ENCODE data around the gene ZNF500. TPM values are rescaled to one million over a fixed set of nuclear protein-coding genes. Genes with fewer than 3 reads are reported as not detected.

Gene ZNF500
- total RNA-seq, 8 experiments from 2014 or later, result 7.9 to 17.5 (median 9.0) TPM

DNA sequence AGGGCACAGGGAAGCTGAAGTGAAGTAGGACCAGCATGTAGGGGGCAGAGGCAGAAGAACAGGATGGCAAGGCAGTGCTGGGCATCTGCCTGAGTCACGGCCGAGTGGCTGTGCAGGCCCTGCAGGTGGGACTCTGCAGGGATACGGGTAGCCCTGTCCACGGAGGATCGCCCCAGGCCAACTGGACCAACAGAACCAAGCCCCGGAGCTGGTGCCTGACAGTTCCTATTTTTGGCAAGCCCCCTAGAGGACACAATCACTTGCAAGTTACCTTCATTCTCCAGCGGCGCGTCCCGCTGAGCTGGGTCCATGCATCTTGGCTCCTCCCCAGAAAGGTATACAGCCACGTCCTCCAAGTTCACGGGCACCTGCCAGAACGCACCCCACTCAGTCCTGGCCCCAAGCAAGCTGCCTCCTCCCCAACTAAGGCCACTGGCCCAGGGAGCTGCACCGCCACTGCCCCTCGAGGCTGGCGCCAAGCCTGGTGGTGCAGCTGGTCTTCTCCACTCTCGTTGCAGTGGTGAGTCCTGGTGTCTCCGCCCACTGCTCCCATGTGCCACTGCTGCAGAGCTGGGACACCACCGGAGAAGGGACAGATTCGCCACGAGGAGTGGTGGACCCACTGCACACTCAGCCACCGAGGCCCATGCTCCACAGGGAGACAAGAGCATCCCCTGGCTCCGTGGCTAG lies 6.6 kb downstream of the ZNF500 start:
- in situ Hi-C loops (cut with MboI; ENCODE audit: low pct_unique_long_range_greater_than_20kb in 2 of 9, low sequenced_read_pairs in 9 of 9, unreplicated experiment in 9 of 9), result no loop called here
- WGBS, 10 experiments, result 97 to 100% (median 98%) methylated on average over 1 to 11 of the region's 23 CpGs; no CpG with 5 or more reads in 7 of the 10 experiments
- no peaks in the 10 kb centered on the region for H3K4me1 ChIP-seq (replicated peaks in 1 of 2)
- H3K4me3 ChIP-seq, result no peak overlapping the region
- no peak for ATAC-seq (replicated peaks in 6 of 8)
- H3K27ac ChIP-seq, result no peak overlapping the region

DNA sequence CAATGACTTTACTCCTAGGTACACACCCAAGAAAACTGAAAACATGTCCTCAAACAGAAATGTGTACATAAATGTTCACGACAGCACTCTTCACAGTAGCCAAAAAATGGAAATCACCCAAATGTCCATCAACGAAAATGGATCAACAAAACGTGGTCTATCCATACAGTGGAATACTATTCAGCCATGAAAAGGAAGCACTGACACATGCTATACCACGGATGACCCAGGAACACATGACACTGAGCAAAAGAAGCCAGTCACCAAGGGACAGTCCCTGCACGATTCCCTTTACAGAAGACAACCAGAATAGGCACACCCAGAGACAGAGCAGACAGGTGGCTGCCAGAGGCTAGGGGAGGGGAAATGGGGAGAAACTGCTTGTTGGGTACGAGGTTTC lies 11.3 kb downstream of the ZNF500 start:
- ATAC-seq (replicated peaks in 6 of 8), result no peak
- no peak overlapping the region for H3K4me3 ChIP-seq
- in situ Hi-C loops (cut with MboI; ENCODE audit: low pct_unique_long_range_greater_than_20kb in 2 of 9, low sequenced_read_pairs in 9 of 9, unreplicated experiment in 9 of 9), result no loop called here
- no peaks in the 10 kb centered on the region for H3K4me1 ChIP-seq (replicated peaks in 1 of 2)
- WGBS, 10 experiments, result 83 to 100% (median 93%) methylated on average over 1 to 6 of the region's 6 CpGs; no CpG with 5 or more reads in 1 of the 10 experiments
- no peak overlapping the region for H3K27ac ChIP-seq

DNA sequence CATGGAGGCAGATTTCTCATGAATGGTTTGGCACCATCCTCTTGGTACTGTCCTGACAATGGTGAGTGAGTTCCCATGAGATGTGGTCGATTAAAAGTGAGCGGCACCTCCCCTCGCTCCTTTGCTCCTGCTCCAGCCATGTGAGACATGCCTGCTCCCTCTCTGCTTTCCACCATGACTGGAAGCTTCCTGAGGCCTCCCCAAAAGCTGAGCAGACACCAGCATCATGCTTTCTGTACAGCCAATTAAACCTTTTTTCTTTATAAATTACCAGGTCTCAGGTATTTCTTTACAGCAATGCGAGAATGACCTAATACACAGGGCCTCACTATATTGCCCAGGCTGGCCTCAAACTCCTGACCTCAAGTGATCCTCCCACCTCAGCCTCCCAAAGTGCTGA lies 12.1 kb downstream of the ZNF500 start:
- H3K4me1 ChIP-seq (replicated peaks in 1 of 2), result no peaks in the 10 kb centered on the region
- in situ Hi-C loops (cut with MboI; ENCODE audit: low pct_unique_long_range_greater_than_20kb in 2 of 9, low sequenced_read_pairs in 9 of 9, unreplicated experiment in 9 of 9), result no loop called here
- ATAC-seq (replicated peaks in 6 of 8), result no peak
- H3K27ac ChIP-seq, result no peak overlapping the region
- 100% methylated on average over 1 to 3 of the region's 4 CpGs; no CpG with 5 or more reads in 5 of the 10 experiments for WGBS, 10 experiments
- H3K4me3 ChIP-seq, result no peak overlapping the region

DNA sequence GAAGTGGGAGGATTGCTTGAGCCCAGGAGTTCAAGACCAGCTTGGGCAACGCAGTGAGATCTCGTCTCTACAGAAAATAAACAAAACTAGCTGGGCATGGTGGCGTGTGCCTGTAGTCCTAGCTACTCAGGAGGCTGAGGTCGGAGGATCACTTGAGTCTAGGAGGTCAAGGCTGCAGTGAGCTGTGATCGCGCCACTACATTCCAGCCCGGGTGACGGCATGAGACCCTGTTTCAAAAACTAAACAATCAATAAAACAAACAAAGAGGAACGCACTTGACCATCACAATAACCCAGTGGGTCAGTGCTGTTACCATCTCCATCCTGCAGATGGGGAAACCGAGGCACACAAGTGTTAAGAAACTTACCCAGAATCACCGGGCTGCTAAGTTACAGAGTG lies 13.7 kb downstream of the ZNF500 start:
- Histone ChIP-seq H3K4me1 (replicated peaks in 1 of 2) (no peaks in the 10 kb centered on the region), H3K4me3 (no peak overlapping the region), H3K27ac (no peak overlapping the region)
- in situ Hi-C loops (cut with MboI; ENCODE audit: low pct_unique_long_range_greater_than_20kb in 2 of 9, low sequenced_read_pairs in 9 of 9, unreplicated experiment in 9 of 9), result no loop called here
- ATAC-seq (replicated peaks in 6 of 8), result no peak
- 79 to 100% (median 90%) methylated on average over 1 to 10 of the region's 11 CpGs; no CpG with 5 or more reads in 2 of the 10 experiments for WGBS, 10 experiments

DNA sequence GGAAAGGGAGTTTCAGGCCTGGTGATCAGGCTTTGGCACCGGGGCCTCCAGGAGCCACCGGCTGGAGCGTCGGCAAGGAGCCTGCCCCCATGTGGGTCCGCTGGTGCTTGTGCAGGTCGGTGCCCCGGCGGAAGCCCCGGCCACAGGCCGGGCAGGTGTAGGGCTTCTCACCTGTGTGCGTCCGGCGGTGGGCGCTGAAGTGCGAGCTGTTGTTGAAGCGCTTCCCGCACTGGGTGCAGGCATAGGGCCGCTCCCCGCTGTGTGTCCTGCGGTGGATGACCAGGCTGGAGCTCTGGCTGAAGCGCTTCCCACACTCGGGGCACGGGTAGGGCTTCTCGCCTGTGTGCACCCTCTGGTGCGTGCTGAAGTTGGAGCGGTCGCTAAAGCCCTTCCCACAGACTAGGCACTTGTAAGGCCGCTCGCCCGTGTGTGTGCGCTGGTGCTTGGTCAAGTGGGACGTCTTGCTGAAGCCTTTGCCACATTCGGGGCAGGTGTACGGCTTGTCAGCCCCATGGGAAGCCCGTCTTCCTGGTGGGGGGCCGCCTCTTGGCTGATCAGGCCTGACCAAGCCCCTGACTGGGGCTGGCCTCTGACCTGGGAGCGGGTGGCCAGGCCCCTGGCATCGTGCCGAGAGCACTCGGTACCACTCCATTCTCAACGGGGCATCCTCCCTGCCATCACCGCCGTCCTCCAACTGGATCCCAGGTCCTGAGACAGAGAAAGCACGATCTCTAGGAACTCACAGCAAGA lies 14.4 kb downstream of the ZNF500 start:
- WGBS, 10 experiments, result 92 to 100% (median 97%) methylated on average over 1 to 7 of the region's 44 CpGs; no CpG with 5 or more reads in 6 of the 10 experiments
- peak in 2 of 8 experiments; percentile 18 for ATAC-seq (replicated peaks in 6 of 8)
- Histone ChIP-seq H3K4me3 (no peak overlapping the region), H3K27ac (no peak overlapping the region), H3K4me1 (replicated peaks in 1 of 2) (no peaks in the 10 kb centered on the region)
- in situ Hi-C loops (cut with MboI; ENCODE audit: low pct_unique_long_range_greater_than_20kb in 2 of 9, low sequenced_read_pairs in 9 of 9, unreplicated experiment in 9 of 9), result no loop called here

DNA sequence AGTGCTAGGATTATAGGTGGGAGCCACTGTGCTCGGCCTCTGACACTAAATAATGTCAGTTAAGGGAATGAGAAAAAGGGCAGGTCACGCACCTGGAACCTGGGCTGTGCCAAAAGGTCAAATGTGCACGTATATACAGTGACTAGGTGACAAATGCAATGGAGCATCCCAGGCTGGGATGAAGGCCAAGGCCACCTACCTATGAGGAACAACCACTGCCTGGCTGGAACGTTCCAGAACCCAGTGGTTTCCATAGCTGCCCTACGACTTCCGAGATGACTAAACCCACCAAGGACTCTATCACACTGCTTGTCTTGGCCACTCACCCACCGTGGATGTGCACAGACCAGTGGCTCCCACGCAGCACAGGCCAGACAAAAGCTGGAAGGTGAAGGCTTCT lies 16.1 kb downstream of the ZNF500 start:
- 60 to 100% (median 92%) methylated on average over 1 to 8 of the region's 8 CpGs; no CpG with 5 or more reads in 3 of the 10 experiments for WGBS, 10 experiments
- Histone ChIP-seq H3K27ac (no peak overlapping the region), H3K4me1 (replicated peaks in 1 of 2) (no peaks in the 10 kb centered on the region), H3K4me3 (no peak overlapping the region)
- no peak for ATAC-seq (replicated peaks in 6 of 8)
- in situ Hi-C loops (cut with MboI; ENCODE audit: low pct_unique_long_range_greater_than_20kb in 2 of 9, low sequenced_read_pairs in 9 of 9, unreplicated experiment in 9 of 9), result no loop called here

DNA sequence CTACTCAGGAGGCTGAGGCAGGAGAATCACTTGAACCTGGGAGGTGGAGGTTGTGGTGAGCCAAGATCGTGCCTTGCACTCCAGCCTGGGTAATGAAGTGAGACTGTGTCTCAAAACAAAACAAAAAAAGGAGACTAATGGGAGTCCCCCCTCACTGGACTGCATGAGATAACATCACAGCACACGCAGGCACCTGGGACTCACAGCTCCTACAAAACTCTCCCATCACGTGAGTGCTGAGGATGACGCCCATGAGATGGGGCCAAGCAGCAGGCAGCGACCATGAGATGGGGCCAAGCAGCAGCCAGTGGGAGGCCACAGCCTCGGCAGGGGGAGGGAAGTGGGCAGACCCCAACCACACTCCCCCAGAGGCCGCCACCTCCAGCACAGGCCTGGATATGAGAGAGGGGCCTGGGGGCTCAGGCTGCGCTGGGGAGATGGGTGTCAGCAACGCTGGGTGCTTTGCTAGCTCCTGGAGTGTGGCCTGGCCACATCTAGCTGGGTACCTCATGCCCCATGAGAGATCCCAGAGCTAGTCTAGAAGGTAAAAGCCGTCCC lies 17.2 kb downstream of the ZNF500 start:
- in situ Hi-C loops (cut with MboI; ENCODE audit: low pct_unique_long_range_greater_than_20kb in 2 of 9, low sequenced_read_pairs in 9 of 9, unreplicated experiment in 9 of 9), result no loop called here
- Histone ChIP-seq H3K4me3 (no peak overlapping the region), H3K27ac (no peak overlapping the region), H3K4me1 (replicated peaks in 1 of 2) (no peaks in the 10 kb centered on the region)
- WGBS, 10 experiments, result 40 to 100% (median 93%) methylated on average over 1 to 3 of the region's 10 CpGs; no CpG with 5 or more reads in 5 of the 10 experiments
- ATAC-seq (replicated peaks in 6 of 8), result no peak

DNA sequence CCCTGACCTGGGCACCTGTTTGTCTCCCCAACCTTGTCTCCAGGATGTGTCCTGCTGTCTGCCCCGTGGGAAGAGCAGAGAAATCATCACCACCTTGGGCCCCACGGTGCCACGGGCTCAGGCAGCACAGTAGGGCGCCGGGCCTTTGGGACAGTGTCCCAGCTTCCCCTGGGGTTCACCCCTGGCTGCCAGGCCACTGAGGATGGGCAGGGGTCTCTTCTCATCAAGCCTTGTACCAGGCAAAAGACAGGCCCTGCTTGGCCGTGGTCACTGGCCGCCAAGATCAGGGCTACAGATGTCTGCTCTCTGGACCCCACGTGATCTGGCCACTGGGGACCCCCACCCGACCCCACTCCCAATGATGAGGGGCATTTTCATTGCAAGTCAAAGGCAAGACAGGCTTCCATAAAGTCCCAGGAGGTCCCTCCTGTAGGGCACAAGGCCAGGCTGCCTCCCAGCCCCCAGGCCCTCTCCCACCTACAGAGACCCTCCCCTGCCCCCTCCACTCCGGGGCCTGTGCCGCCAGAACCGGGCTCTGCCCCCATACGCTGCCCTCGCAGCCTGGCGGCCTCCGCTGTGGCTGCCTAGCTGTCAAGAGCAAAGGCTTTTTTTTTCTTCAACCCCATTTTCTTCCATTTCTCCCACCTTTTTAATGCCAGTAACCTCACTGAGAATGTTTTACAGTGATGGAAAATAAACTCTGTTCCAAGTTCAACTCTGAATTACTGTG lies 18.1 kb downstream of the ZNF500 start:
- H3K27ac ChIP-seq, result no peak overlapping the region
- no peak overlapping the region for H3K4me3 ChIP-seq
- no peak for ATAC-seq (replicated peaks in 6 of 8)
- in situ Hi-C loops (cut with MboI; ENCODE audit: low pct_unique_long_range_greater_than_20kb in 2 of 9, low sequenced_read_pairs in 9 of 9, unreplicated experiment in 9 of 9), result no loop called here
- 76 to 100% (median 93%) methylated on average over 2 to 5 of the region's 16 CpGs; no CpG with 5 or more reads in 7 of the 10 experiments for WGBS, 10 experiments
- H3K4me1 ChIP-seq (replicated peaks in 1 of 2), result no peaks in the 10 kb centered on the region

DNA sequence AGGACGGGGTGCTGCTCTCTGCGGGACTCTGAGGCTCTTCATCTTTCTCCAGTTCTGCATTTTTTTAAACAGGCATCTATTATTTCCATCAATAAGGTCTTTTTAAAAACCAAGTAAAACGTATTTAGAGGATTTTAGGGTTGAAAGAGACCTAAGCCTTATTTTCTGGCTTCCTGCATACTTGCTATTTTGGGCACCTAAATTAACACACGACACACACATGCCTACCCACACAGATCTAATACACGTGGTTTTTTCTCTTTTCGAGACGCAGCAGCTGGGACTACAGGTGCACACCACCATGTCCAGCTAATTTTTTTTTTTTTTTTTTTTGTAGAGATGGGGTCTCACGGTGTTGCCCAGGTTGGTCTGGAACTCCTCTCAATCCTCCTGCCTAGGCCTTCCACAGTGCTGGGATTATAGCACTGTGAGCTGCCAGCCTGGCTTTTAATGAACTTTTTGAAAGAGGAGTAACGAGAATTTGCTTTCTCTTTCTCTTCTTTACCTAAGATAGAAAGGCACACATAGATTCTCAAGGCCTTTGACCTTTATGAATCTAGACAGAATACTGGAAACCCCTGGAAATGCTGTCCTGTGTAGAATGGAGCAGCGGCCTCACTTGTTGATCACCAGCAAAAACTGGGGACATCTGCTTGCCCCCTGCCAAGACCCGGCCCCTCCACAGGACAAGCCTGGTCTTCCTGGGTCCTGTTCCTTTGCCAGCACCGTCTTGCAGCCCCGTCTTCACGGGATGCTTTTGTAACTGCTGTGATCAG lies 18.9 kb downstream of the ZNF500 start:
- no peak for ATAC-seq (replicated peaks in 6 of 8)
- Histone ChIP-seq H3K4me3 (no peak overlapping the region), H3K27ac (no peak overlapping the region), H3K4me1 (replicated peaks in 1 of 2) (no peaks in the 10 kb centered on the region)
- in situ Hi-C loops (cut with MboI; ENCODE audit: low pct_unique_long_range_greater_than_20kb in 2 of 9, low sequenced_read_pairs in 9 of 9, unreplicated experiment in 9 of 9), result no loop called here
- WGBS, 10 experiments, result 59 to 94% (median 81%) methylated on average over 1 to 10 of the region's 14 CpGs

DNA sequence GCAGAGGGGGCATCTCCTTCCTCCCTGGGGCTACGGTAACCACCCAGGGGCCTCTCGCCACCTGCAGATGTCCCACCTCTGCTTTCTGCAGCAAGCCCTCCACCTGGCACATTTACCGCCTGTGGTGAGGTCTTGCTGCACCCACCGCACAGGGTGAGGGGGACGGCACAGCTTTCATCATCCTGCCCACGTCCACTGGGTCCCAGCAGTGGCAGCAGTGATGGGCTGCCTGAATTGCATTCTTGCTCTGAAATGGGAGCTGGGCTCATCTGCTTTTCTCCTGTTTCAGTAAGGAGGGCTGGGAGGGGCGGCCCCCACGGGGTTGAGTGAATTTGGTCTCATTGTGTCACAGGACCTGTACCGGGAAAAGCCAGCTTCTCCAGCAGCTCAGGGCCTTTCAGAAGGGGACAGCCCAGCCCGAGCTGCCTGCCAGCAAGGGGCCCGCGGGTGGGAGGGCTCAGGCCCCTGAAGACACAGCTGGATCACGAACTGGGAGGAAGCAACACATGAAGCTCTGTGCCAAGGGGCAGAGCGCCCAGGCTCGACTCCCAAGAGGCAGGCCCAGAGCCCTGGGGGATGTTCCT lies 19.9 kb downstream of the ZNF500 start:
- 51 to 100% methylated on average over 1 to 3 of the region's 15 CpGs; no CpG with 5 or more reads in 8 of the 10 experiments for WGBS, 10 experiments
- in situ Hi-C loops (cut with MboI; ENCODE audit: low pct_unique_long_range_greater_than_20kb in 2 of 9, low sequenced_read_pairs in 9 of 9, unreplicated experiment in 9 of 9), result no loop called here
- Histone ChIP-seq H3K4me1 (replicated peaks in 1 of 2) (no peaks in the 10 kb centered on the region), H3K4me3 (no peak overlapping the region), H3K27ac (no peak overlapping the region)
- ATAC-seq (replicated peaks in 6 of 8), result peak; percentile 26 to 85 (median 69)

DNA sequence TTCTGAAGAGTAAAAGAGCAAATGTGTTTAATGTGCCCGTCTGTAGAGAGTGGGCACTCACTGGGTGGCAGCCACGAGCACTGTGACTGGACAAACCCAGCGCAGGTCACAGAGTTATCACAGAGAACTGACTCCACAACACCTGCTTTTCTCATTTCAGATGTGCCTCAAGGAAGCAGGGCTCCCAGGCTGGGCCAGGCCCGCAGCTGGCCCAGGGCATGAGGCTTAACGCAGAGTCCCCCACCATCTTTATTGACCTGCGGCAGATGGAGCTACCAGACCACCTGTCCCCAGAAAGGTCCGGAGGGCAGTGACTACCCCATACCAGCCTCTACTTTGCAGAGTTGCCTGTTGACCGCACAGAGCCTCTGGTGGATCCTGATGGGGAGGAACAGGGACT lies 20.7 kb downstream of the ZNF500 start:
- no peak overlapping the region for H3K27ac ChIP-seq
- H3K4me1 ChIP-seq (replicated peaks in 1 of 2), result no peaks in the 10 kb centered on the region
- H3K4me3 ChIP-seq, result no peak overlapping the region
- ATAC-seq (replicated peaks in 6 of 8), result no peak
- in situ Hi-C loops (cut with MboI; ENCODE audit: low pct_unique_long_range_greater_than_20kb in 2 of 9, low sequenced_read_pairs in 9 of 9, unreplicated experiment in 9 of 9), result no loop called here
- WGBS, 10 experiments, result 49 to 100% (median 78%) methylated on average over 1 to 6 of the region's 8 CpGs; no CpG with 5 or more reads in 6 of the 10 experiments

DNA sequence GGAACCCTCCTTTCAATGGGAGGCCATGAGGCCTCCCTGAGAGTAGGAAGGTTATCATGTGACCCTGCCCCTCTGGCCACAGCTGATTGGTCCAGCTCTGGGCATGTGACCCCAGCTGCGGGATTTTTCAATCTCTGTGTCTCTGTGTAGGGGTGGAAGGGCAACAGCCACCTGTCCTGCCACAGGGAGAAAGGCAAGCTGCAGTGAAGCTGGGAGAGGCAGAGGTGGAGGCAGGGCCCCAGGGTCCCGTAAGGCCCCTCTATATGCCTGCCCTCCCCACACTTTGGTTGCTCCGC lies 21.7 kb downstream of the ZNF500 start:
- no peak for ATAC-seq (replicated peaks in 6 of 8)
- H3K4me1 ChIP-seq (replicated peaks in 1 of 2), result no peaks in the 10 kb centered on the region
- no peak overlapping the region for H3K4me3 ChIP-seq
- in situ Hi-C loops (cut with MboI; ENCODE audit: low pct_unique_long_range_greater_than_20kb in 2 of 9, low sequenced_read_pairs in 9 of 9, unreplicated experiment in 9 of 9), result no loop called here
- 93 to 100% (median 100%) methylated on average over 1 to 2 of the region's 3 CpGs; no CpG with 5 or more reads in 6 of the 10 experiments for WGBS, 10 experiments
- no peak overlapping the region for H3K27ac ChIP-seq

Measured in motor neuron (in vitro differentiated cells).